ENCODE data around the gene MIX23. TPM values are rescaled to one million over a fixed set of nuclear protein-coding genes. Genes with fewer than 3 reads are reported as not detected.

MIX23 gene
- total and polyA plus RNA-seq, 2 of the 4 experiments (the other 2 are of a cell fraction), result 10.0 to 26.7 TPM

- dilution Hi-C loops (cut with HindIII; ENCODE audit: low sequenced_read_pairs, unreplicated experiment) (no loop called here), in situ Hi-C loops (cut with MboI; ENCODE audit: low sequenced_read_pairs) (no loop called here), intact Hi-C loops (cut with micrococcal nuclease) (no loop called here)
- DNase-seq (no peak), ATAC-seq (ENCODE audit: low read depth) (no peak)
- Histone ChIP-seq H4K5ac (ENCODE audit: low read depth, low read length) (no peak overlapping the region), H2BK20ac (ENCODE audit: low read depth, low read length) (no peak overlapping the region), H2BK5ac (ENCODE audit: low read depth, low read length, poor library complexity, severe bottlenecking) (no peak overlapping the region), H2BK15ac (ENCODE audit: low read depth, low read length) (no peak overlapping the region), H3K4me3 (ENCODE audit: insufficient read depth, low read depth, low read length) (no peak overlapping the region), H4K20me1 (ENCODE audit: insufficient read depth, low read length) (no peaks in the 10 kb centered on the region), H3K18ac (ENCODE audit: low read depth, low read length) (no peak overlapping the region), H3K9ac (ENCODE audit: low read depth, low read length) (no peak overlapping the region), H4K91ac (ENCODE audit: insufficient read depth, low read depth, low read length) (no peak overlapping the region), H3K56ac (ENCODE audit: extremely low read depth, insufficient read depth, low read length) (no peak overlapping the region), H2AFZ (replicated peaks; ENCODE audit: low read length, poor library complexity) (no peak overlapping the region), H3K4me2 (ENCODE audit: low read depth, low read length) (no peak overlapping the region), H4K8ac (ENCODE audit: low read depth in 2 of 2, low read length in 2 of 2) (no peak overlapping the region), H2AK5ac (ENCODE audit: low read depth, low read length) (no peak overlapping the region), H3K79me1 (ENCODE audit: low read depth in 1 of 2, low read length in 2 of 2) (no peaks in the 10 kb centered on the region), H2BK120ac (ENCODE audit: low read depth, low read length) (no peak overlapping the region), H3K27ac (ENCODE audit: insufficient read depth, low read length) (no peak overlapping the region), H3K14ac (replicated peaks; ENCODE audit: low read depth, low read length) (no peak overlapping the region), H3K9me1 (ENCODE audit: insufficient read depth, low read length) (no peaks in the 10 kb centered on the region), H3K9me3 (ENCODE audit: control insufficient read depth, insufficient read depth, low read length) (no peaks in the 10 kb centered on the region), H3K4me1 (ENCODE audit: control insufficient read depth, insufficient read depth, low read length) (no peaks in the 10 kb centered on the region), H3K36me3 (ENCODE audit: control insufficient read depth, insufficient read depth, low read length) (no peaks in the 10 kb centered on the region), H3K23ac (ENCODE audit: low read depth, low read length) (no peak overlapping the region), H2AK9ac (replicated peaks; ENCODE audit: low read depth, low read length, poor library complexity) (no peak overlapping the region), H3K27me3 (ENCODE audit: control insufficient read depth, insufficient read depth, low read length) (peaks cover 2% of the 10 kb centered on the region; the same call in 1 of the 2 replicates), H3K4ac (ENCODE audit: low read depth, low read length) (no peak overlapping the region)
- POLR2A ChIA-PET (ENCODE audit: unreplicated experiment), result interaction anchor here (0.5 kb wide), 1 partner anchor 218 kb away, joined by 3 read pairs; no protein-coding TSS in a partner anchor
- CTCF ChIA-PET, result interaction anchor here (0.6 kb wide), 1 partner anchor 46 kb away, joined by 3 read pairs; no protein-coding TSS in a partner anchor
- WGBS, 2 experiments (ENCODE audit: extremely low coverage in 2 of 2, insufficient read length in 1 of 2), result no CpG with 5 or more reads among the region's 1 CpG
- TF ChIP-seq NFE2L2 (IDR thresholded peaks at IDR 0.05; ENCODE audit: low read depth, low read length) (no peak), CHD1 (IDR thresholded peaks at IDR 0.05; ENCODE audit: low read depth, low read length) (no peak), CTCF (conservative IDR thresholded peaks at IDR 0.05; ENCODE audit: low read depth, low read length) (no peak), POLR2A (IDR thresholded peaks at IDR 0.05; ENCODE audit: low read depth, low read length) (no peak), MAFK (IDR thresholded peaks at IDR 0.05; ENCODE audit: low read depth, low read length) (no peak), ELK1 (IDR thresholded peaks at IDR 0.05; ENCODE audit: borderline replicate concordance, low read depth, low read length) (no peak)
- BruUV-seq (replicated peaks), result no TSS peak
Measured at GRCh38 chr3:122342803-122343202, 40.2 kb downstream of the MIX23 start.
